ENCODE measurements around the gene LPP. TPM values are rescaled to one million over a fixed set of nuclear protein-coding genes. Genes with fewer than 3 reads are reported as not detected.

The LPP gene
- polyA plus RNA-seq, 1 experiment, result 76.3 TPM

DNA sequence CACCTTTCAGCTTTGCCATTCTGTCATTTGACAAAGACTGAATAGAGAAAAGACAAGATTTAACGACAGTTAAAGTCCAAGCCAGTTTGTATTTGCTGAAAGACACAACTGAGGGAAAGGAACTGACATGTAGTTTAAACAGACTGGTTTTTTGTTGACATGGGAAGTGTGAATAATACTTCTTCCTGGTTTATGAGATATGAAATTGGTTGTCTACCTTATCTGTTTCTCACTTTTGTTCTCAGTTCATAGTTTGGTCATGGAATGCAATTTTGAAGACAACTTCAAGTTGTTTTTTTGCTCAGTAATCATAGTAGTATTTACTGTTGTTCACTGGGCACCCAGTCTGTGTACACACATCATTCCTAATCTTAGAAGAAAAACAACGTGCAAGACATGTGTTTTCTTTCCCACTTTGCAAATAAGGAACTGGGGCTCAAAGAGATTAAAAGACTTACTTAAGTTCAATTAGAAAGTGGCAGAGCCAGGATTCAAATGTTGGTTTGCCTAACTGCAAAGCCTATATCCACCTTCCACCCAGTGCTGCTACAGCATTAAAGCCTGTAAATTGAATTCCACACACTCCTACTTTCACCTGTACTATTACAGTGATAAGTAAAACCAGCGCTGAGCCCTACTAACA, 103.5 kb downstream of the LPP start:
- Histone ChIP-seq H3K4me3 (ENCODE audit: low read depth, low read length) (no peak overlapping the region), H3K27me3 (ENCODE audit: control insufficient read depth, insufficient read depth, low read length) (no peaks in the 10 kb centered on the region), H3K9me3 (ENCODE audit: control insufficient read depth, insufficient read depth, low read length) (no peaks in the 10 kb centered on the region), H3K27ac (ENCODE audit: low read depth, low read length) (no peak overlapping the region)
- TF ChIP-seq, protein P1, sequence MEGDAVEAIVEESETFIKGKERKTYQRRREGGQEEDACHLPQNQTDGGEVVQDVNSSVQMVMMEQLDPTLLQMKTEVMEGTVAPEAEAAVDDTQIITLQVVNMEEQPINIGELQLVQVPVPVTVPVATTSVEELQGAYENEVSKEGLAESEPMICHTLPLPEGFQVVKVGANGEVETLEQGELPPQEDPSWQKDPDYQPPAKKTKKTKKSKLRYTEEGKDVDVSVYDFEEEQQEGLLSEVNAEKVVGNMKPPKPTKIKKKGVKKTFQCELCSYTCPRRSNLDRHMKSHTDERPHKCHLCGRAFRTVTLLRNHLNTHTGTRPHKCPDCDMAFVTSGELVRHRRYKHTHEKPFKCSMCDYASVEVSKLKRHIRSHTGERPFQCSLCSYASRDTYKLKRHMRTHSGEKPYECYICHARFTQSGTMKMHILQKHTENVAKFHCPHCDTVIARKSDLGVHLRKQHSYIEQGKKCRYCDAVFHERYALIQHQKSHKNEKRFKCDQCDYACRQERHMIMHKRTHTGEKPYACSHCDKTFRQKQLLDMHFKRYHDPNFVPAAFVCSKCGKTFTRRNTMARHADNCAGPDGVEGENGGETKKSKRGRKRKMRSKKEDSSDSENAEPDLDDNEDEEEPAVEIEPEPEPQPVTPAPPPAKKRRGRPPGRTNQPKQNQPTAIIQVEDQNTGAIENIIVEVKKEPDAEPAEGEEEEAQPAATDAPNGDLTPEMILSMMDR (IDR thresholded peaks at IDR 0.05; ENCODE audit: low read depth, low read length), result no peak
- DNase-seq (ENCODE audit: low read depth, low spot score), result no peak
- ChIA-PET POLR2A (no interaction called here), CTCF (interaction anchor here (3.4 kb wide), 1 partner anchor 517 kb away, joined by 12 read pairs; no protein-coding TSS in a partner anchor)

DNA sequence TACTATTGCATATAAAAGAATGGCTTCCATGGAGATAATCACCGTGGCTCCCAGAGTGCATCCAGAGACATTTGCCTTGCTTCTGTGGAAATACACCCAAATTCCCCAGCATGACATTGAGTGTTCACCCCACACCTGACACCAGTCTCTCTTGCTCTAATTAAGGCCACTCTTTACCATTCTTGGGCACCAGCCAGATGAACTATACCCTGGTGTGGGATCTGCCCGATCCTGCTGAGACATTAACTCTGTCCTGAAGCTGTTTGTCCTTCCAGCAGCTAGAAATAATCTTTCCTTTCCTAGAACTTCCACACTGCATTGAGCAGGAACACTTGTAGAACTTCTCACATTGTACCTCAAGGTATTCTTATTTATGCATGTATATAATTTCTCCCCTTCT, 105.2 kb downstream of the LPP start:
- TF ChIP-seq, protein P1 (IDR thresholded peaks at IDR 0.05; ENCODE audit: low read depth, low read length), result no peak
- no peaks in the 10 kb centered on the region for H3K27me3 ChIP-seq (ENCODE audit: control insufficient read depth, insufficient read depth, low read length)
- no peak for DNase-seq (ENCODE audit: low read depth, low spot score)
- H3K4me3 ChIP-seq (ENCODE audit: low read depth, low read length), result no peak overlapping the region
- CTCF ChIA-PET, result interaction anchor here (0.8 to 3.4 kb wide), 3 partner anchors 518 to 696 kb away, joined by 3 to 12 read pairs (median 3); no protein-coding TSS in a partner anchor
- no peaks in the 10 kb centered on the region for H3K9me3 ChIP-seq (ENCODE audit: control insufficient read depth, insufficient read depth, low read length)
- POLR2A ChIA-PET, result no interaction called here
- H3K27ac ChIP-seq (ENCODE audit: low read depth, low read length), result no peak overlapping the region

DNA sequence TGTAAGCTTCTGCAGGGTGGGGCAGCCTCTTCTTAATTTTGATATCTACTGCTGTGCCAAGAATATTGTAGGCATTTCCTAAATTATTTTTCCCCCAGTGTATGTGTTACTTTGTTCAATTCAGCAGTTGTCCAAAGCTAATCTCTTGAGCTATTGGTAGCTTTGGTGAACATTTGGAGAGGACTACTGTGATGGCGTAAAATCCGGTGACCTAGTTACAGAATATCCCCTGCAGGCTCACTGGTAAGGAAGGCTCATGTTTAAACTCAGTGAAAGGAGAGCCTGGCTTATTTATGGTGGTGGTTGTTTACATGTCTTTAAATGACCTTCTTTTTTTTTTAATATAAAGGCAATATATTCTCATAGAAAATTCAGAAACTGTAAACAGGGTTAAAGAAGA, 105.6 kb downstream of the LPP start:
- Histone ChIP-seq H3K9me3 (ENCODE audit: control insufficient read depth, insufficient read depth, low read length) (no peaks in the 10 kb centered on the region), H3K27me3 (ENCODE audit: control insufficient read depth, insufficient read depth, low read length) (no peaks in the 10 kb centered on the region), H3K27ac (ENCODE audit: low read depth, low read length) (no peak overlapping the region), H3K4me3 (ENCODE audit: low read depth, low read length) (no peak overlapping the region)
- ChIA-PET POLR2A (no interaction called here), CTCF (interaction anchor here (0.8 to 1.4 kb wide), 2 partner anchors 519 to 695 kb away, joined by 3 read pairs; no protein-coding TSS in a partner anchor)
- DNase-seq (ENCODE audit: low read depth, low spot score), result no peak
- TF ChIP-seq, protein P1 (IDR thresholded peaks at IDR 0.05; ENCODE audit: low read depth, low read length), result no peak

DNA sequence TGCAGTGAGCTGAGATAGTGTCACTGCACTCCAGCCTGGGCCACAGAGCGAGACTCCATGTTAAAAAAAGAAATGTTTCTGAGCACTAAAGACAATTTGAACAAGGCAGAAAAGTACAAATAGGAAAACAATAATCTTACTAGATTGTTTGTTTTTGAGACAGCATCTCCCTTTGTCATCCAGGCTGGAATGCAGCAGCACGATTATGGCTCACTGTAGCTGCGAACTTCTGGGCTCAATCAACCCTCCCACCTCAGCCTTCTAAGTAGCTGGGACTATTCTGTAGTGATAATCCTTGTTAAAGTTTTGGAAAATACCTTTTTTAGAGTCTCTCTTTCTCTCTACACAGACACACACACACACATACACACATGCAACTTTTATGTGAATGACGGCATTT, 107.1 kb downstream of the LPP start:
- Histone ChIP-seq H3K27ac (ENCODE audit: low read depth, low read length) (no peak overlapping the region), H3K9me3 (ENCODE audit: control insufficient read depth, insufficient read depth, low read length) (no peaks in the 10 kb centered on the region), H3K27me3 (ENCODE audit: control insufficient read depth, insufficient read depth, low read length) (no peaks in the 10 kb centered on the region), H3K4me3 (ENCODE audit: low read depth, low read length) (no peak overlapping the region)
- TF ChIP-seq, protein P1 (IDR thresholded peaks at IDR 0.05; ENCODE audit: low read depth, low read length), result no peak
- ChIA-PET CTCF (interaction anchor here (1.7 to 5.2 kb wide), 2 partner anchors 521 to 694 kb away, joined by 4 to 51 read pairs; no protein-coding TSS in a partner anchor), POLR2A (interaction anchor here (1.0 kb wide), 1 partner anchor 34 kb away, joined by 3 read pairs; no protein-coding TSS in a partner anchor)
- DNase-seq (ENCODE audit: low read depth, low spot score), result no peak

DNA sequence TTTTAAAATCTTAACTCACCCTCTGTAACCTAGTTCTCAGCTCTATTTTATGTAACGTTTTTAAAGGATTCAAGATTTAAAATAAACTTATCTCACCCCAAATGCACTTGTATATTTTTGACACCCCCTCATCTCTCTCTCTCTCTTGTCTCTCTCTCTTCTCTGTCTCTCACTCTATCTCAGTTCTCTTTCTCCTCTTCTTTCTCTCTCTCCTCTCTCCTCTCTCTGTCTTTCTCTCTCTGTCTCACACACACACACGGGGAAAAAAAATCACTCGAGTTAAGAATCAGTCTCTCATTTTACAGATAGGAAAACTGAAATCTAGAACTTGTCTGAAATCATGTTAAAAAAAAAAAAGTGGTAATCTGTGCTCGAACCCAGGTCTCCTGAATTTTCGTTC, 108.5 kb downstream of the LPP start:
- CTCF ChIA-PET, result interaction anchor here (1.4 to 5.2 kb wide), 2 partner anchors 344 to 523 kb away, joined by 3 to 51 read pairs; no protein-coding TSS in a partner anchor
- DNase-seq (ENCODE audit: low read depth, low spot score), result no peak

More for the DNA sequence above, 108.5 kb downstream of the LPP start:
- no peak overlapping the region for H3K4me3 ChIP-seq (ENCODE audit: low read depth, low read length)
- TF ChIP-seq, protein P1 (IDR thresholded peaks at IDR 0.05; ENCODE audit: low read depth, low read length), result no peak
- no peaks in the 10 kb centered on the region for H3K27me3 ChIP-seq (ENCODE audit: control insufficient read depth, insufficient read depth, low read length)
- H3K27ac ChIP-seq (ENCODE audit: low read depth, low read length), result peak overlapping the region; percentile 39
- POLR2A ChIA-PET, result interaction anchor here (0.6 to 1.8 kb wide), 3 partner anchors 10 to 49 kb away, joined by 4 to 5 read pairs (median 4); no protein-coding TSS in a partner anchor
- no peaks in the 10 kb centered on the region for H3K9me3 ChIP-seq (ENCODE audit: control insufficient read depth, insufficient read depth, low read length)
